SK-N-DZ (cell line): ENCODE measurements around the gene LOXHD1.

Source experiments
- DNase-seq: peaks from one replicate; pipeline ENCODE4 v3.0.0-alpha.2; 2015; ENCODE audit warnings: low spot score

The LOXHD1 gene

GRCh38 chr18:46629361-46629760 is 27.7 kb downstream of the LOXHD1 start:
- DNase-seq = no peak

GRCh38 chr18:46628206-46628605 is 28.8 kb downstream of the LOXHD1 start:
- DNase-seq = no peak

GRCh38 chr18:46627136-46627535 is 29.9 kb downstream of the LOXHD1 start:
- DNase-seq = no peak

GRCh38 chr18:46625069-46625468 is 32.0 kb downstream of the LOXHD1 start:
- no peak for DNase-seq

GRCh38 chr18:46624127-46624526 is 32.9 kb downstream of the LOXHD1 start:
- DNase-seq = no peak

- DNase-seq = peak; percentile 38
Observed at GRCh38 chr18:46623541-46623940, 33.5 kb downstream of the LOXHD1 start.

GRCh38 chr18:46622999-46623398 is 34.0 kb downstream of the LOXHD1 start:
- no peak for DNase-seq

GRCh38 chr18:46622451-46622850 is 34.6 kb downstream of the LOXHD1 start:
- DNase-seq = no peak

GRCh38 chr18:46621871-46622270 is 35.1 kb downstream of the LOXHD1 start:
- DNase-seq = no peak

- no peak for DNase-seq
Observed at GRCh38 chr18:46621111-46621766, 35.8 kb downstream of the LOXHD1 start.

- no peak for DNase-seq
Observed at GRCh38 chr18:46619559-46619958, 37.5 kb downstream of the LOXHD1 start.

- DNase-seq = no peak
Observed at GRCh38 chr18:46615720-46616119, 41.3 kb downstream of the LOXHD1 start.

GRCh38 chr18:46609048-46609447 is 48.0 kb downstream of the LOXHD1 start:
- DNase-seq = no peak

GRCh38 chr18:46607926-46608325 is 49.1 kb downstream of the LOXHD1 start:
- no peak for DNase-seq

GRCh38 chr18:46601141-46601805 is 55.7 kb downstream of the LOXHD1 start:
- no peak for DNase-seq

- DNase-seq = no peak
Observed at GRCh38 chr18:46596119-46596518, 60.9 kb downstream of the LOXHD1 start.

- no peak for DNase-seq
Observed at GRCh38 chr18:46591783-46592391, 65.1 kb downstream of the LOXHD1 start.

- DNase-seq = no peak
Observed at GRCh38 chr18:46590103-46590502, 66.9 kb downstream of the LOXHD1 start.

GRCh38 chr18:46588971-46589660 is 67.9 kb downstream of the LOXHD1 start:
- no peak for DNase-seq

- DNase-seq = no peak
Observed at GRCh38 chr18:46587600-46587999, 69.4 kb downstream of the LOXHD1 start.

- DNase-seq = no peak
Observed at GRCh38 chr18:46583711-46584110, 73.3 kb downstream of the LOXHD1 start.

- DNase-seq = no peak
Observed at GRCh38 chr18:46581648-46582047, 75.4 kb downstream of the LOXHD1 start.
